Stimulated activated CD4-positive, alpha-beta T cell treated with anti-CD3 and anti-CD28 coated beads, Interleukin-15, amount 100 ng/mL, for 48 hours (primary cell): ENCODE measurements around the gene ALPI.
"Not testable (repeated sequence)": the region's sequence is repeated elsewhere in the genome, so short reads cannot be mapped to it uniquely, and the experiment has no call there.

Source experiments
- DNase-seq, 2 donors: peaks; one replicate each; pipeline ENCODE4 v3.0.0-alpha.2; 2020; ENCODE audit warnings: low read depth in 2 of 2

Gene ALPI

DNA sequence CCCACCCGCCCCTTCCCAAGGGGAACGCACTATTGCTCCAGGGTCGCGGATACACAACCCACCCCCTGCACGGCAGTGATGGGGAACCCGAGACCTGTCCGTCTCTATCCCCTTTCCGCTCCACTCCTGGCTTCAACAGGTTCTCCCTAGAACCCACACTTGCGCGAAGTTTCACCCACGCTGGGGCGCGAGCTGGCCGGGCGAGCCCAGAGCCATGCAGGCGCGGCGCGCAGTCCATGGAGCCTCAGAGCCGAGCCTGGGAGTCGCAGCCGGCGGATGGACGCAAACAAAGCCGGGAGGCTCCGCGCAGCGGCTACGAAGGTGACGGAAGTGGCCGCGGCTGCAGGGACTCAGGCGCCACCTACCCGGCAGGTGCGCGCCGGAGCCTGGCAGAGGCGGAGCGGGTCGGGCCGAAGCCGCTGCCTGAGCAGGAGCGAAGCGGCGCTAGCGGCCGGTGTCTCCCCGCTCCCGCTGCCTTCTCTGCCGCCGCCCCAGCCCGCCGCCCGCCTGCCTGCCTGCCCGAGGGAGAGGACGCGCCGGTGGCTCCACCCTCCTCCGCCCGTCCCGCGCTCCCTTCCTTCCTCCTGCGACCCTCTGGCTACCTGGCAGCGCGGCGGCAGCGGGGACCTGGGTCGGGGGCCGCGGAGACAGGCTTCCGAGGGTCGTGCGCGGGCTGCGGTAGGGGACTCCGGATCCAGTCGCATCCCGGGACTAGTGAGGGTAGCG is 35.3 kb upstream of the ALPI start:
- no peak for DNase-seq

DNA sequence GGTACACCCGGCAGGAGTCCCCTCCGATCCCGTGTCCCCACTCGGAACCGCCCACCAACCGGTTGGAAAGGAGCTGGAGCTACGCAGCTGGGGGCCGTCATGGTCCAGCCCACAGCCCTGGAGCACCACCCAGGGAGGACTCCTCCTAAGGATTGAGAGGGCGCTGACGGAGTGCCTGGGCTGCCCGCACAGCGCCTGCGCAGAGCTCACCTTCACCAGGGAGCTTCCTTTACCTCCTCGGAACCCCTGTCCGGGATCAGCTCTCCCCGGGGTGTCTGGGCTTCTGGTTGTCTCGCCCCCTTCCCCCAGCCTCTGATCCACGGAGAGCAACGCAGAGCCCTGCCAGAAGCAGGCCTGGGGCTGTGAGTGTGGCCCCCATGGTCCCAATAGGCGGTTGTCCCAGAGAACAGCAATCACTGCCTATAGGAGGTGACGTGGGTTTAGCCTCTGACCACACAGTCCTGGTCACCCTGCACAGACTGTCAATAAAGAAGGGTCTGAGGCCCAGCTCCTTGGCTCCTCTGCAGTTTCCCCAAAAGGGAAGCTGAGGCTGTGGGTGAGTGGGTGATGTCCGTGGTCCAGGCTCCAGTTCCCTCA is 34.7 kb upstream of the ALPI start:
- no peak for DNase-seq

DNA sequence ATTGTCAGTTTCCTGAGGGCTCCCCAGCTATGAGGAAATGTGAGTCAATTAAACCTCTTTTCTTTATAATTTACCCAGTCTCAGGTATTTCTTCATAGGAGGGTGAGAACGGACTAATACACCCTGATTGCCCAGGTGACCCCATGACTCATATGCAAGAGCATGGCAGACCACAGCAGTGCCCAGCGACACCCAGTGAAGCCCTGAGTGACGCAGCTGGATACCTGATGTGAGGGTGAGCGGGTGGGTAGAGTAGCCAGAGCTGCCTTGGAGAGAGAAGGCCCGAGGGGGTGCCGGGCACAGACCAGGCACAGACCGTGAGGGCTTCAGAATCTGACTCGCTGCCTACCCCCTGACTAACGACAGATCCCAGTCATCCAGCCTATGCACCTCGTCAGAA is 33.9 kb upstream of the ALPI start:
- no peak for DNase-seq

DNA sequence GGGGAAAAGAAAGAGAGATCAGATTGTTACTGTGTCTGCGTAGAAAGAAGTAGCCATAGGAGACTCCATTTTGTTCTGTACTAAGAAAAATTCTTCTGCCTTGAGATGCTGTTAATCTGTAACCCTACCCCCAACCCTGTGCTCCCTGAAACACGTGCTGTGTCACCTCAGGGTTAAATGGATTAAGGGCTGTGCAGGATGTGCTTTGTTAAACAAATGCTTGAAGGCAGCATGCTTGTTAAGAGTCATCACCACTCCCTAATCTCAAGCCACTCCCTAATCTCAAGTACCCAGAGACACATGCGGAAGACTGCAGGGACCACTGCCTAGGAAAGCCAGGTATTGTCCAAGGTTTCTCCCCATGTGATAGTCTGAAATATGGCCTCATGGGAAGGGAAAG is 33.0 kb upstream of the ALPI start:
- DNase-seq, result not testable (repeated sequence)

DNA sequence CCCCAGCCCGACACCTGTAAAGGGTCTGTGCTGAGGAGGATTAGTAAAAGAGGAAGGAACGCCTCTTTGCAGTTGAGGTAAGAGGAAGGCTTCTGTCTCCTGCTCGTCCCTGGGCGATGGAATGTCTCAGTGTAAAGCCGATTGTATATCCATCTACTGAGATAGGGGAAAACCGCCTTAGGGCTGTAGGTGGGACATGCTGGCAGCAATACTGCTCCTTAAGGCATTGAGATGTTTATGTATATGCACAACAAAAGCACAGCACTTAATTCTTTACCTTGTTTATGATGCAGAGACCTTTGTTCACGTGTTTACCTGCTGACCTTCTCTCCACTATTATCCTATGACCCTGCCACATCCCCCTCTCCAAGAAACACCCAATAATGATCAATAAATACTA is 32.5 kb upstream of the ALPI start:
- DNase-seq, result not testable (repeated sequence)

DNA sequence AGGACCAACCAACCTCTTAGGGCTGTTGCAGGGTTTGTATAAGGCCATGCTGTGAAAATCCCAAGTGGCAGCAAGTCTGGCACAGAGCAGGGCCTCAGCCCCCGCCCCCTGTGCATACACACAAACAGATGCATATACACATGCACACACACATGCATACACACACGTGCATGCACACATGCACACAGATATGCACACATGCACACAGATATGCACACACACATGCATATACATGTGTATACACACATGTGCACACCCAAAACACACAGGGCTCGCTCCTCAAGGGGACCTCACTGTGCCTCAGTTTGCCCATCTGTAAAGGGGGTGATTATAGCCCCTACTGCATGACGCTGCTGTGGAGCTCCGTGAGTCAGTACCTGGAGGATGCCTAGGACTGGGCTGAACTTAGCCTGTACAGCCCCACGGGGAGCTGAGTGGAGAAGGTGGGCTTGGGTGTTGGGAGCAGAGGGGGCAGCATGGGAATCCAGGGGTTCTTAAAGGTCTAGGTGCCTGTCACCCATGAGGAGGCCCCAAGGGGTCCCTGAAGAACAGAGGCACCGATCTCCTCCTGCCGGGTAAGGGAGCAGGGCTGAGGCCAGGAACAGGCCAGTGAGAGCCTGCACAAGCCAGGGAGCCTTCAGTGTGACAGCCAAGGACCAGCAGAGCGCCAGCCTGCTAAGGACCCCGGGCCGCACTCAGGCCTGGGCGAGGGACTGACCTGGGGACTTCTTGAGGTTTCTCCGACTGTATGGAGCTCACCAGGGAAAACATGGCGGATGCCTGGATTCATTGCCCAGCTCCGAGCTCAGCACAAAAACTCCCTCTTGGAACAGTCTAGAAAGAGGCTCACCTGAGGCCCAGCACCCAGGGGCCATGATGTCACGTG is 24.0 kb upstream of the ALPI start:
- DNase-seq, result no peak

DNA sequence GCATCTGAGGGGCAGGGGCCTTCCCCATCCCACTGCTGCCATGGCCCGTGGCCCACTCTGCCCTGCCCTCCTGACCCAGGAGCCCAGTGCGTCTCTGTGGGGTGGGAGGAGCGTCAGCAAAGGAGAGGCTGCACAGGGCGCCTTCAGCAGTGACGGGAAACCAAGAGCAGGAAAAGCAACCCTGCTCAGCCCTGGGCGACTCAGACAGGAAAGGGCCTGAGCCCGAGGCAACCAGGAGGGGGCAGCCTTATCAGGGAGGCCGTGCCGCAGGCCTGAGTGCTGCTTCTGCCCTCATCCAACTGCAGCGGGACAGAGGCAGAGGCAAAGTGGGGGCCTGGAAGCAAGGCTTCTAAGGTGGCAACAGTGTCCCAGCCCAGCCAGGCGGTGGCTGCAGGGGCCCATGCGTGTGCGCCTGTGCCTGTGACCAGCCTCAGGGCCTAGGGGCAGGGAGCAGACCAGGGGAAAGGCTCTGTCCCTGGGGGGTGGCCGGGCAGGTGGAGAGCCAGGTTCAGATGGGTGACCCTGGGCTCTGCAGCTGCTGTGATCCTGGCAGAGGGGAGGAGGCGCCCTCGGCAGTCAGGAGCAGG is 23.3 kb upstream of the ALPI start:
- no peak for DNase-seq

DNA sequence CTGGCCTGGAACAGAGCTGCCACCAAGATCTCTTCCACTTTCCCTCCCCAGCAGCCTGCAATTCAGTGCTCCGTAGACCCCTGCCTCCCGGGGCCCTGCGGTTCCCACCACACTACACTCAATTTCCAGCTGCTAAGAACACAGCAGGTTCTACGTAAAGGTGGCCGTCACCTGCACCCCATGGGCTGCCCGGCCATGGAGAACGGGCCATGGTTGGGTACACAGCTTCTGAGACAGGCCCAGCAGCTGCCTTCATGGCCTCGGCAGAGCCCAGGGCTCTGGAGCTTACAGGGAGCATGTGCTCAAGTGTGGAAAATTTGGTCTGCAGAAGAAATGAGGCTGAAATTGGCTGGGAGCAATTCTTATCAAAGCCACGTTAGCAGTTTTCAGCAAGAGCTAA is 22.3 kb upstream of the ALPI start:
- DNase-seq, result not testable (repeated sequence)

DNA sequence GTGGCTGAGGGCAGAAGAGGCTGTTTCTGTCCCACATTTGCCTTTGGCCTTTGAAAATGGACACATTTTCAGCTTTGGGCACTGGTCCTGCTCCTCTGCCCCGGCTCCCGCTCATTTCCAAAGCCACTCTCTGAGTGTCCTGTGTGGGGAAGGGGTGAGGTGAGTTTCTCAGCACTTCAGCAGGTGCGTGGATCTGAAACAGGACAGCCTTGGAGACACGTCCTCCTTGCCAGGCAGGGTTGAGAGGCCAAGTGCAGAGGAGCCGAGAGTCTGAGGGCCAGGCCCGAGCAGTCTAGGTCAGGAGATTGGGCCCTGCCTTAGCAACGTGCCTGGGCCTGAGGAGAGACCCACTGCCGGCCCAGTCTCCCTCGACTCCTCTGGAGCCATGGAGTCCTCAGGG is 21.9 kb upstream of the ALPI start:
- no peak for DNase-seq

DNA sequence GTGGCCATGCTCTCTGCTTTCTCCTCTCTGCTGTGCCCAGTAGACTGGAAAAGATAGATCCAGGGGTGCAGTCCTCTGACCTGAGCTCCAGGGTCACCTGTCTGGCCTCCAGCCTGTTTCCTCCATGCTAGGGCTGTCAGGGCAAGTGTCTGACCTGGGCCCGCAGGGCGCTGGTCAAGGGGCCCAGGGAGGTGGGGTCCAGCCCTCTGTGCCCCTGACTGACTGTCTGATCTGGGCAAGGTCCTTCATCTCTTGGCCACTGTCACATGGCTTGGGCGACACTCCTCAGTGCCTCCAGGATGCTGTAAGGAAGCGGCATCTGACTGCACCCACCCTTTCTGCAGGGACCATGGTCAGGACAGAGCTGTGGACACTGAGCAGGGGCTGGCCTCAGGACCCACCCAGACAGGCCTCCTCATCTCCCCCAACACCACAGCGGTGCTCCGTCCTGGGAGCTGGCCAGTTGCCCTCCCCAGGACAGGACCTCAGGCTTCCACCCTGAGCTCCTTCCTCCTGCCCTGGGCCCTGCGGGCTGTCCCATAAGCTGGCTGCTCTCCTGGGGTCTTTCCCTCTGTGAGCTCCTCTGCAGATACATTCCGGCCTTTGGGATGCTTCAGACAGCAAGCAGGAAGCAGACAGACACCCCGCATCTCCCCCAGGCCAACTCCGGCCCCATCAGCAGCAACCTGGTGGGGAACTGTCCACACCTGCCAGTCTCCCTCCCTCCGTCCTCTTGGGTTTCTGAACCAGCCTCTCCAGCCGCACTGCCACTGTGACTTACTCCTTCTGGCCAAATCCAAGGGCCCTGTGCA is 21.2 kb upstream of the ALPI start:
- DNase-seq, result no peak

DNA sequence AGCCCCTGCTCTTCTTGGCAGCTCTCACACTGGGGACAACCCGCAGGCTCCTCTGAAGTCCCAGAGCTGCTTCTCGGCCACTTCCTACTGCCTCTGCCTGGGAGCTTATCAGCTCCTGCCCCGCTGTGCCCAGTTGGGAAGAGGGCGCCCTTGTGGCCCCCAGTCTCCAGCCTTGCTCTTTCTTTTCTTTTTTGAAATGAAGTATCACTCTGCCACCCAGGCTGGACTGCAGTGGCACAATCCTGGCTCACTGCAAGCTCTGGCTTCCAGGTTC is 20.6 kb upstream of the ALPI start:
- DNase-seq, result no peak

DNA sequence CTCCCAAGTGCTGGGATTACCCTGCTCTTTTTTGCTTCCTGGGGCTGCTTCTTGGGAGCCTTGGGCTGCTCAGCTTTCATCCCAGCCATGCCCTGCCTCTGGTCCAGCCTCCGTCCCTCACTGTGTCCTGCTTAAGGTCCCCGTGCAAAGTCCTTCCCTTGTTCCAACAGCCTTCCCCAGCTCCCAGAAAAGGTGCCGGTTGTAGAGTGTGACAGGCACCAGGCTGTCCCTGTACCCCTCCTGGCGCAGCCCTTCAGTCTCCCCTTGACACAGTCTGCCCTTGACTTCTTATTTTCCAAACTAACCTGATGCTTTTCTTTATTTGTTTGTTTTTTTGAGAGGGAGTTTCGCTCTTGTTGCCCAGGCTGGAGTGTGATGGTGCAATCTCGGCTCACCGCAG is 20.1 kb upstream of the ALPI start:
- no peak for DNase-seq

DNA sequence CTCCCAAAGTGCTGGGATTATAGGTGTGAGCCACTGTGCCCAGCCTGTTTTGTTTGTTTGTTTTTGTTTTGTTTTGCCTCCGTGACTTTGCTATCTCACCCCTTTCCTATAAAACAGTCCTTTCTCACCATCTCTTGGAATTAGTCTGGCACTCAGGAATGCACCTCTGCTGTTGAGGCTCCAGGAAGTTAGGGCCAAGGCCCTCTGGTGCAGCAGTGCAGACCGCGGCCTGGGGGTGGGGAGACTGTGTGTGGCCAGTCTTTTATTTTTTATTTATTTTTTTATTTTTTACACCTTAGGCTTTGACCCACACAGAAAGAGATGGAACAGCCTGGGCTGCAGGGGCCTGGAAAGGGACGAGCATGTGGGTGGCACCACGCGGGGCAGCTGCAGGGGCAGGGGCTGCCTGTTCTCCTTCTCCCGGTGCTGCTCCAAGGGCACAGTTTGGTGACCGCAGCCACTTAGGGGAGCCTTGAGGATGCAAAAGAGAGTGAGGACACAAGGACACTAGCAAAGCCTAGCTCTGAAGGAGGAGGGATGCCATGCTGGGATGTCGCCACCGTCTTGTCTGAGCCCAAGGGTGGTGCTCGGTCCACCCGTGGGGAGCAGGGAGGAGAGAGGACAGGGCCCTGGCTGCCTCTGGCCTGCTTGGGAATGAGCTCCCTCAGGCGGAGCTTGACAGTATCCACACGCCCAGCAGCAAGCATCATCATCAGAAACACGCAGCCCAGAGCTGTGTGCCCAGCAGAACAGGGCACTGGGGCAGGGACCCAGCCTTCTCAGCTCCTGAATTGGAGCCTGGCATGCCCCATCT is 19.4 kb upstream of the ALPI start:
- no peak for DNase-seq

DNA sequence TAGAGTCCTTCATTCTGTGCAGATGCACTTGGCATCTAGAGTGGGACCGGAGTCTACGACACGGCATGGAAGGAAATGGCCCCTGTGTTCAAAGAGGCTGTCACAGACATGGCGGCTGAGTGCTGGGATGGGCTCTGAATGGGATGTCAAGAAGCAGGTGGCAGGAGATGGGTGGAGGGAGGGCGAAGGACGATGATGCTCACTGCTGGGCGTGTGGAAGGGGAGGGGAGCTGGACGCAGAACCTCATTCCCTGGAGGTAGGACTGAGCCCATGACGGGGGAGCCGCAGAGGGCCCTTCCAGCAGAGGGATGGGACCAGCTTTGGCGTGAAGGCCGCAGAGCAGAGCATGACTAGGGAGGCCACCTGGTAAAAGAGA is 18.8 kb upstream of the ALPI start:
- DNase-seq, result no peak

DNA sequence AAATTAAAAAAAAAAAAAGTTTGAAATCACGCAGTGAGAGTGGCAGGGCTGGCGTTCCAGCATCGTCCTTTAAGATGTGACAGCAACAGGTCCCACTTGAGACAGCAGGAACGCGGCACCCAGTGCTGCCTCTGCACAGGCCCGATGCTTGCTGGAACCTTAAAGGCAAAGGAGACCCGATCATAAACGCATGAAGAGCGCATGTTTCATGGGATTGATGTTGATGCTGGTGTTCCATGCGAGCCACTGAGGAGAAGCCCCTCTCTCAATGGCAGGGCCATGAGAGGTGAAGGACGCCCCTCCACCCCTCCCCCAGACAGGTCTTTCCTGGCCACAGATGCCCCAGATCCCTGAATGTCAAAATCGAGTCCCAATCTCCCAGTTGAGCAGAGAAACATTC is 17.9 kb upstream of the ALPI start:
- no peak for DNase-seq

DNA sequence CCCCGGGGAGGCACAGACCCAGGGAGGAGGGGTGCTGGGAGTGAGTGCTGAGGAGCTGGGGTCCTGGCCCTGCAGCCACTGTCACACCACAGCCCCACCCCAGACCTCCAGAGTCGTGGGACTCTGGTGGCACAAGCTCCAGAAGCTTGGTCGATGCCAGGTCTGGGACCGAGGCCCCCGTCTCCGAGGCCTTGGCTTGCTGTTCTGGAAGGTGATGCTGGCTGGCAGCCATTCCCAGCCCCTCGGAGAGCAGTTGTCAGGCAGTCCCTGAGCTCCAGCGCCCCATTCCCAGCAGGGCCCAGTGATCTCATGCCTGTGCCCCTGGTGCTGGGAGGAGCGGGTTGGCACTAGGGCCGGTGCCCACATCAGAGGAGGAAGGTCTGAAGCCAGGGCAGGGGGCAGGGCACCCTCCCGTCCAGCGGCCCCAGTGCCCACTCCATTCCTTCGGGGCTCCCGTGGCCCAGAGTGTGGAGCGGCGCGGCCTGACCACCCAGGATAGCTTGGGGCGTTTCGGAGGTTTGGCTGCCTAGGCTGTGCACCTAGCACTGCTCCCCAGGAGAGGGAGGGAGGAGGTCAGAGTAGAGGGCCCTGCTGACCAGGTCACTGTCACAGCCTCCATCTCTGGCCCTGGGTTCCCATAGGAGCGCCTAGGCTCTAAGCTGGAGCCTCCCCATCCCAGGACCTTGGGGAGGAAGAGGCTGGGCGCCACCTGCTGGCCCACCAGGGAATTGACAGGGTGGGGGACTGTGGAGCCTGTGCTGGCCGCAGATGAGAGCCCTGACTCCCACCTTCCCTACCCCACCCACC is 16.8 kb upstream of the ALPI start:
- no peak for DNase-seq

DNA sequence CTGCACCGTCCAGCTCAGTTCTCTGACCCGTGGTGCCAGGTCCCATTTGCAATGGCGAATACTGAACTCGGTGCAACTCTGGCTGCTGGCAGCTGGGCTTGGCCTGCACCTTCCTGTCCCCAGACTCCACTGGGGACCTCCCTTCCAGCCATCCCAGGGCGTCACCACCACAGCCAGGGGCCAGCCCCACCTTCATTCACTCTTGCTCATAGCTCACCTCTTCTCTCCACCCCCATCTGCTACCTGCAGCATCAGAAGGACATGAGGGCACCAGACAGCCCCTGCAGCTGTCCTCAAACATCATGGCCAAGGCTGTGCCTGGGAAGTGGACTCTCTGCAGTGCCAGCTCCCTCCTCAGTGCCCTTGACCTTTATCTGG is 16.2 kb upstream of the ALPI start:
- no peak for DNase-seq

DNA sequence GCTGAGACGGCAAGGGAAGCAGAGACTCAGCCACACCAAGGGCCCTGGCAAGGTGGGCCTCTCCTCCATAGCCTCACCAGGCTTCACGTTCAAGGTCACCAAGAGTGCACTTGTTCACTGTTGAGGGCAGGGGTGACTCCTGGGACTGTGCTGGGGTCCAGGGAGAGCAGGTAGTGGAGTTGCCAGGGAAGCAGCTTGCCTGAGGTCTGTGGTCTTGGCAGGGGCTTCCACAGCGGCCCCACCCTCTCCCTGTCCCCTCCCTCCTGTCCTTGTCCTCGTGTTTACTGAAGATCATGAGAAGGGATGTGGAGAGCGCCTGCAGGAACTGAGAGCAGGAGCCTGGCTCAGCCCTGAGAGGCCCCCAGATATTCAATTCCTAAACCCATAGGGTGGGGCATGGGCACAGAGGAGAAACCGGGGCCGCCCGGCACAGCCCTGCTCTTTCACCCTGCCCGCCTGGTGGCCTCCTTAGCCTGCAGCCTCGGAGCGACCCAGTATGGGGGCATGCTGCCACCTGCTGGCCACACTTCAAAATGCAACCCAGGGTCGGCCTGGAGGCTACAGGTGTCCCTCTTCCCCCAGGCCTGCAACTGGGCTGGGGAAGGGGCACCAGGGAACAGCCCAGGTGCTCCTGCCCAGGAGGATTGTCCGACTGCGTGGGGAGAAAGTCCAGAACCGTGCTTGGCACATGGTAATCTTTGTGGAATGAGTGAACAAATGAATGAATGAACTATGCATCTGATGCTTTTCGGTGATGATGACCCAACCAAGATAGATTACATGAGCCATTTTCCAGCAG is 15.5 kb upstream of the ALPI start:
- DNase-seq, result peak; percentile 77 to 83

DNA sequence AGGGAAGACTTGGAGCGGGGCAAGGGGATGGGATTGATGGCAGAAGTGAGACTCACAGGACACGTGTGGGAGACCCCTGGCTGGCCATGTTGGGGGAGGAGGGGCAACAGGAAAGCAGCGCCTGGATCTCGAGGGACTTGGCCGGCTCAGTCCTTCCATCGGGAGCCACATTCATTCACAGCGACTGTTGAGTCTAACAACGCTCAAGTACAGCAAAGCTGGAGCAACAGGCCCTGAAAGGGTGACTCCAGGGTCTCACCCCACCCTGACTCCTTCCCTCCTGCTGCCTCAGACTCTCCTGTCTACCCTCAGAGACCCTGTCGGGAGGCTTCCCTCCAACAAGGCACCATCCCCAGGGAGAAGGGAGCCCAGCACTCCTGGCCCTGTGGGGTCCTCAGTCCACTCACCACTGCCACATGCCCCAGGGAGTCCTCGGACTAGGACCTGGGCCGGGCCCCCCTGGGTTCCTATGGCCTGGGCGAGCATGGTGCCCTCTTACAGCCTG is 14.8 kb upstream of the ALPI start:
- DNase-seq, result no peak
